Osteoblast (primary cell): Measurements from ENCODE around the gene DLK2. TPM values are rescaled to one million over a fixed set of nuclear protein-coding genes. Genes with fewer than 3 reads are reported as not detected.

ENCODE experiments used
- DNase-seq: peaks from one replicate; pipeline ENCODE4 v3.0.0; 2011; ENCODE audit warnings: low spot score, mixed read lengths; ENCODE audit not compliant: insufficient read length; ENCODE audit errors: missing footprints
- H2AFZ ChIP-seq: 2 replicates; pipeline ENCODE4 v1.6.0; 2011; ENCODE audit warnings: mild to moderate bottlenecking, low read length
- H3K27ac ChIP-seq: 2 replicates; pipeline ENCODE4 v1.5.1; 2011; ENCODE audit warnings: mild to moderate bottlenecking, low read depth, low read length, moderate library complexity
- H3K27me3 ChIP-seq: 2 replicates; pipeline ENCODE4 v1.6.0; 2012; ENCODE audit warnings: mild to moderate bottlenecking, control low read depth, inconsistent platforms, low read length, moderate library complexity; ENCODE audit not compliant: insufficient read depth
- H3K36me3 ChIP-seq: 2 replicates; pipeline ENCODE4 v1.5.1; 2011; ENCODE audit warnings: mild to moderate bottlenecking, low read length, control low read depth, moderate library complexity; ENCODE audit not compliant: insufficient read depth
- H3K4me1 ChIP-seq: 2 replicates; pipeline ENCODE4 v1.5.1; 2011; ENCODE audit warnings: mild to moderate bottlenecking, low read length, control low read depth, moderate library complexity; ENCODE audit not compliant: insufficient read depth
- H3K4me2 ChIP-seq: 2 replicates; pipeline ENCODE4 v1.6.0; 2011; ENCODE audit warnings: mild to moderate bottlenecking, low read length; ENCODE audit not compliant: insufficient read depth
- H3K4me3 ChIP-seq: fragments of 200-600 bp; sonication (generic); 3 replicates; pipeline ENCODE4 v1.5.1; 2012; ENCODE audit warnings: mild to moderate bottlenecking, low read length, inconsistent platforms; ENCODE audit not compliant: insufficient read depth
- H3K79me2 ChIP-seq: 2 replicates; pipeline ENCODE4 v1.6.0; 2012; ENCODE audit warnings: mild to moderate bottlenecking, low read length, control low read depth, inconsistent platforms; ENCODE audit not compliant: insufficient read depth
- H3K9me3 ChIP-seq: 2 replicates; pipeline ENCODE4 v1.5.1; 2011; ENCODE audit warnings: low read depth, low read length, control low read depth
- H4K20me1 ChIP-seq: 2 replicates; pipeline ENCODE4 v1.6.0; 2012; ENCODE audit warnings: mild to moderate bottlenecking, low read length, control low read depth; ENCODE audit not compliant: insufficient read depth
- total RNA-seq: library from RNA; depleted of rRNA; stranded (reverse); fragments of >200 nt; gene quantifications from 2 replicates; pipeline ENCODE4 v1.2.3, GENCODE V29; 2012
- TF ChIP-seq, protein P1 (sequence below): IDR thresholded peaks from 2 replicates; pipeline ENCODE4 v1.5.1; 2011; ENCODE audit warnings: mild to moderate bottlenecking, low read depth, low read length, moderate library complexity; ENCODE audit errors: extremely low read depth

The DLK2 gene
- total RNA-seq, 1 donor, result not detected

DNA sequence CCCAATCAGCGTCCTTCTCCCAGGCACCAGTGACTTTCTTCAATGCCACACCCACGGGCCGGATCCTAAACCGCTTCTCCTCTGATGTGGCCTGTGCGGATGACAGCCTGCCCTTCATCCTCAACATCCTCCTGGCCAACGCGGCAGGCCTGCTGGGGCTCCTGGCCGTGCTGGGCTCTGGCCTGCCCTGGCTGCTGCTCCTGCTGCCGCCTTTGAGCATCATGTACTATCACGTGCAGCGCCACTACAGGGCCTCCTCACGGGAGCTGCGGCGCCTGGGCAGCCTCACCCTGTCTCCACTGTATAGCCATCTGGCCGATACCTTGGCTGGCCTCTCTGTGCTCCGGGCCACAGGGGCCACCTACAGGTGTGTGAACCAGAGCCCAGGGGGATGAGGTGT, 9.8 kb downstream of the DLK2 start:
- no peak overlapping the region for H3K4me3 ChIP-seq
- no peak overlapping the region for H3K27ac ChIP-seq
- no peaks in the 10 kb centered on the region for H3K9me3 ChIP-seq
- H2AFZ ChIP-seq, result no peak overlapping the region
- H3K4me2 ChIP-seq, result no peak overlapping the region
- DNase-seq, result no peak
- no peaks in the 10 kb centered on the region for H4K20me1 ChIP-seq
- TF ChIP-seq, protein P1, sequence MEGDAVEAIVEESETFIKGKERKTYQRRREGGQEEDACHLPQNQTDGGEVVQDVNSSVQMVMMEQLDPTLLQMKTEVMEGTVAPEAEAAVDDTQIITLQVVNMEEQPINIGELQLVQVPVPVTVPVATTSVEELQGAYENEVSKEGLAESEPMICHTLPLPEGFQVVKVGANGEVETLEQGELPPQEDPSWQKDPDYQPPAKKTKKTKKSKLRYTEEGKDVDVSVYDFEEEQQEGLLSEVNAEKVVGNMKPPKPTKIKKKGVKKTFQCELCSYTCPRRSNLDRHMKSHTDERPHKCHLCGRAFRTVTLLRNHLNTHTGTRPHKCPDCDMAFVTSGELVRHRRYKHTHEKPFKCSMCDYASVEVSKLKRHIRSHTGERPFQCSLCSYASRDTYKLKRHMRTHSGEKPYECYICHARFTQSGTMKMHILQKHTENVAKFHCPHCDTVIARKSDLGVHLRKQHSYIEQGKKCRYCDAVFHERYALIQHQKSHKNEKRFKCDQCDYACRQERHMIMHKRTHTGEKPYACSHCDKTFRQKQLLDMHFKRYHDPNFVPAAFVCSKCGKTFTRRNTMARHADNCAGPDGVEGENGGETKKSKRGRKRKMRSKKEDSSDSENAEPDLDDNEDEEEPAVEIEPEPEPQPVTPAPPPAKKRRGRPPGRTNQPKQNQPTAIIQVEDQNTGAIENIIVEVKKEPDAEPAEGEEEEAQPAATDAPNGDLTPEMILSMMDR, result no peak
- H3K4me1 ChIP-seq, result no peaks in the 10 kb centered on the region
- no peaks in the 10 kb centered on the region for H3K27me3 ChIP-seq
- H3K79me2 ChIP-seq, result no peaks in the 10 kb centered on the region
- peaks cover 49% of the 10 kb centered on the region for H3K36me3 ChIP-seq

DNA sequence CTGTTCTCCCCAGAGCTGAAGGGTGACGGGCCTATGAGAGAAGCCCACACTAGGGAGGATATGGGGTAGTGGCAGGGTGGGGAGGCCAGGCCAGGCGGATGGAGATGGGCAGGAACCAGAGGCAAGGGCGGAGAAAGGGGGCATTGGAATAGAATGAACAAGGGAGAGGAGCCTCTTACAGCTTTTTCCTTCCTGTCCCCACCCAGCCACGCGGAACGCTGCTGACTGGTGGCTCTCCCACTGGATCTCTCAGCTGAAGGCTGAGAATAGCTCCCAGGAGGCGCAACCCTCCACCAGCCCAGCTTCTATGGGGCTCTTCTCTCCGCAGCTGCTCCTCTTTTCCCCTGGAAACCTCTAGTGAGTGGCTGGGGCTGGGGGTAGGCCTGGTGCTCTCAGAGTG, 10.8 kb downstream of the DLK2 start:
- no peaks in the 10 kb centered on the region for H3K79me2 ChIP-seq
- peaks cover 45% of the 10 kb centered on the region for H3K36me3 ChIP-seq
- no peak overlapping the region for H3K27ac ChIP-seq
- H2AFZ ChIP-seq, result no peak overlapping the region
- DNase-seq, result no peak
- H3K4me1 ChIP-seq, result no peaks in the 10 kb centered on the region
- H3K4me2 ChIP-seq, result no peak overlapping the region
- no peaks in the 10 kb centered on the region for H4K20me1 ChIP-seq
- H3K27me3 ChIP-seq, result no peaks in the 10 kb centered on the region
- H3K4me3 ChIP-seq, result no peak overlapping the region
- H3K9me3 ChIP-seq, result no peaks in the 10 kb centered on the region
- TF ChIP-seq, protein P1, result no peak

DNA sequence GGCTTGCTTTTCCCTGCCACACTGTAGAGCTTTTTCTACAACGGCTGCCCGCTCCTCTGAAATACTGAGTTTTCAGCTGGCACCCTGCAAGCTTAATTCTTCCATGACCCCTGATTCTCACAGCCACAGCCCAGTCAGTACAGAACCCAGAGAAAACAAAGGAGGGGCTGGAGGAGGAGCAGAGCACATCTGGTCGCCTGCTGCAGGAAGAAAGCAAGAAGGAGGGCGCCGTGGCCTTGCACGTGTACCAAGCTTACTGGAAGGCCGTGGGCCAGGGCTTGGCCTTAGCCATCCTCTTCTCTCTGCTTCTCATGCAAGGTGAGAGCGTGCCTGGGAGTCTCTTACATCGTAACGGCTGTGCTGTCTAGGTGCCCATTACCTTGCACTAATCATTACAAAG, 11.3 kb downstream of the DLK2 start:
- H4K20me1 ChIP-seq, result no peaks in the 10 kb centered on the region
- no peak overlapping the region for H2AFZ ChIP-seq
- no peak overlapping the region for H3K27ac ChIP-seq
- no peak overlapping the region for H3K4me3 ChIP-seq
- no peaks in the 10 kb centered on the region for H3K27me3 ChIP-seq
- H3K79me2 ChIP-seq, result no peaks in the 10 kb centered on the region
- no peaks in the 10 kb centered on the region for H3K4me1 ChIP-seq
- TF ChIP-seq, protein P1, result no peak
- H3K36me3 ChIP-seq, result peaks cover 41% of the 10 kb centered on the region
- no peak overlapping the region for H3K4me2 ChIP-seq
- DNase-seq, result no peak
- H3K9me3 ChIP-seq, result no peaks in the 10 kb centered on the region

DNA sequence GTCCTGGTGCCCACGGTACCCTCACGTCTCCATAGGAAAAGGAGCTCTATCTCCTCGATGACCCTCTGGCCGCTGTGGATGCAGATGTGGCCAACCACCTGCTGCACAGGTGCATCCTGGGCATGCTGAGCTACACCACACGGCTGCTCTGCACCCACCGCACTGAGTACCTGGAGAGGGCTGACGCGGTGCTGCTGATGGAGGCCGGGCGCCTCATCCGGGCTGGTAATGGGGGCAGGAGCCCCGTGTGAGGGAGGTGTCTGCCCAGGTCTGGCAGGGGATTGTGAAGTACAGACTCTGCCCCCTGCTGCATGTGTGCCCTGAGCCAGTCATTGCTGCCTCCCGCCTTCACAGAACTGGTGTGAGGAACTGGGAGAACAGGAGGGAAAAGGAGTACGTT, 12.4 kb downstream of the DLK2 start:
- H3K79me2 ChIP-seq, result no peaks in the 10 kb centered on the region
- no peaks in the 10 kb centered on the region for H3K9me3 ChIP-seq
- no peaks in the 10 kb centered on the region for H3K27me3 ChIP-seq
- no peaks in the 10 kb centered on the region for H4K20me1 ChIP-seq
- peaks cover 41% of the 10 kb centered on the region for H3K36me3 ChIP-seq
- no peak for DNase-seq
- H3K4me1 ChIP-seq, result no peaks in the 10 kb centered on the region
- H3K27ac ChIP-seq, result no peak overlapping the region
- no peak overlapping the region for H3K4me2 ChIP-seq
- no peak overlapping the region for H3K4me3 ChIP-seq
- H2AFZ ChIP-seq, result no peak overlapping the region
- TF ChIP-seq, protein P1, result no peak
